ENCODE data around the gene CUL3.

DNA sequence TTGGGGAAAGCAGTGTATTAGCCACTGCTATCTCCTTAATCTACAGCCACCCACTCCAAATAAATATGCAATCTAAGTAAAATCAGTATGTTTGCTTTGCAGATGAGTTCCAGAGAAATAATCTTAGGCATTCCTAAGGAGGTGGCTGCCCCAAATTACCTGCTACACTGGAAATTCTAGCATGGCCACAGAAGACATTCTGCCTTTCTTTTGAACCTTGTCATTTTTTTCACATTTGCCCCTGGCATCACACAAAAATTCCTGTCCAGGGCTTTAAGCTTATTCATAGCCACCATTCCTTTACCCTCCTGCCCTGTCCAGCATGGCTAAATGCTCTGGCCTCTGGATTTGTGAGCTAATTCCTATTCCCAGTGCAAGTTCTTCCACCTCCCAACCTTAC lies 146.4 kb downstream of the CUL3 start:
- TF ChIP-seq POLR2A (IDR thresholded peaks at IDR 0.05): no peak
- TF ChIP-seq, protein P1, sequence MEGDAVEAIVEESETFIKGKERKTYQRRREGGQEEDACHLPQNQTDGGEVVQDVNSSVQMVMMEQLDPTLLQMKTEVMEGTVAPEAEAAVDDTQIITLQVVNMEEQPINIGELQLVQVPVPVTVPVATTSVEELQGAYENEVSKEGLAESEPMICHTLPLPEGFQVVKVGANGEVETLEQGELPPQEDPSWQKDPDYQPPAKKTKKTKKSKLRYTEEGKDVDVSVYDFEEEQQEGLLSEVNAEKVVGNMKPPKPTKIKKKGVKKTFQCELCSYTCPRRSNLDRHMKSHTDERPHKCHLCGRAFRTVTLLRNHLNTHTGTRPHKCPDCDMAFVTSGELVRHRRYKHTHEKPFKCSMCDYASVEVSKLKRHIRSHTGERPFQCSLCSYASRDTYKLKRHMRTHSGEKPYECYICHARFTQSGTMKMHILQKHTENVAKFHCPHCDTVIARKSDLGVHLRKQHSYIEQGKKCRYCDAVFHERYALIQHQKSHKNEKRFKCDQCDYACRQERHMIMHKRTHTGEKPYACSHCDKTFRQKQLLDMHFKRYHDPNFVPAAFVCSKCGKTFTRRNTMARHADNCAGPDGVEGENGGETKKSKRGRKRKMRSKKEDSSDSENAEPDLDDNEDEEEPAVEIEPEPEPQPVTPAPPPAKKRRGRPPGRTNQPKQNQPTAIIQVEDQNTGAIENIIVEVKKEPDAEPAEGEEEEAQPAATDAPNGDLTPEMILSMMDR (IDR thresholded peaks at IDR 0.05): no peak

Data from vagina (tissue), 2 donors.